WTC11 (cell line): ENCODE data around the gene IRF7.

ENCODE experiments used
- JUN ChIP-seq: sonication (generic); formaldehyde crosslinking; IDR thresholded peaks from 2 replicates; pipeline ENCODE4 v1.8.0; 2023; ENCODE audit warnings: mild to moderate bottlenecking, missing genetic modification reagents
- TCF7 ChIP-seq: sonication (generic); formaldehyde crosslinking; IDR thresholded peaks from 2 replicates; pipeline ENCODE4 v1.8.0; 2022; ENCODE audit warnings: mild to moderate bottlenecking, low read depth, missing genetic modification reagents, moderate library complexity

DNA sequence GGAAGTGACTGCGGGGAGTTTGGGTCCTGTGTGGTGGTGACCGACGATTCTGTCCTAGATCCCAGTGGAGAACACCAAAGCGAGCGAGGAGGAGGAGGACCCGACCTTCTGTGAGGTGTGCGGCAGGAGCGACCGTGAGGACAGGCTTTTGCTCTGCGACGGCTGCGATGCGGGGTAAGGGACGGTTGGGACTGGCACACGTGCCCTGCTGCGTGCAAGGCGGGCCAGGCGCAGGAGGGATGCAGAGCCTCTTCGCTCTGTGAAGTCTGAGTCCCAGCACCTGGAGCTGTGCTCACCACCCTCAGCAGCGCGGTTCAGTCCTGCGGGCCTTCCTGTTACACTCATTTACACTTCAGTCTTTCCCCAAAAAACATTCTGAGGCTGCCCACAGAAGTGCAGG lies 23.2 kb downstream of the IRF7 start:
- TF ChIP-seq JUN (CRISPR knock-in tag) (no peak), TCF7 (CRISPR knock-in tag) (no peak)
